Embryonic facial prominence (tissue), 1 donor: ENCODE results near the gene DDX1.
"Not testable (repeated sequence)": the region's sequence is repeated elsewhere in the genome, so short reads cannot be mapped to it uniquely, and the experiment has no call there.

Experiments used
- DNase-seq: peaks from one replicate; pipeline ENCODE4 v3.0.0-alpha.2; 2016; ENCODE audit errors: extremely low spot score

DDX1 gene

DNA sequence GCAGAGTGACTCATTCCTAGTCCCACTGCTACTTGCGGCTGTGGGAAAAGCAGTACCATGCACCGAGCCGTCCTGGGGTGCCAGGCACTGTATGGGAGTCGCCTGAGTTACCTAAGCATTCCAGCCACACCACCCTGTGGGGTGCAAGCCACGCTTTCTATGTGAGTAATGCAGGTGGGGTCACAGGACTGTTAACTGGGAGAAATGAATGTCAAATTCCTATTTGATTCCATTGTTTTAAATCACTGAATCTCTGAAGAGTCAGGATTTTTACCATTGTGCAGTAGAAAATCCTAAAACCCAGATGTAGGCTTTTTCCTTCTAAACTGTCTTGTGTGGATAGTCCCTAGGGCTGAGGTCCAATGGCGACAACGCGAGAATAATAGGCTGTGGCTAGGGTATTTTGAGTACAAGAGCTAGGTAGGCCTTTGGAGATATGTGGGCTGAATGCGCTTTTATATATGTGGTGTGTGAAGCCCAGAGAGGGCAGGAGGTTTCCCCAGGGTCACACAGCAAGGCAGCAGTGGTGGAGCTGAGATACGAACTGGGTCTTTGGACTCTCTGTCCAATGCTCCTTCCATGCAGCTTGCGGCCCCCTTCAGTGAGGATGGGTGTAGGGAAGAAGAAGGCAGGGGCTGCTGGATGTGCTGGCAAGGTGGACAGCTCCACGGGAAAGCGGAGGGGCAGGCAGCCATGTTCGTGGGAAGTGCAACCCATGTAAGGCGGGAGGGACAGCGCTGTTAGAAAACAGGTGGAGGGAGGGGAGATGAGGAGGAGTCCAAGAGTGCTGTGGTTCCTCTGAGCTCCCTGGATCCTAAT is 83.2 kb downstream of the DDX1 start:
- DNase-seq: no peak

DNA sequence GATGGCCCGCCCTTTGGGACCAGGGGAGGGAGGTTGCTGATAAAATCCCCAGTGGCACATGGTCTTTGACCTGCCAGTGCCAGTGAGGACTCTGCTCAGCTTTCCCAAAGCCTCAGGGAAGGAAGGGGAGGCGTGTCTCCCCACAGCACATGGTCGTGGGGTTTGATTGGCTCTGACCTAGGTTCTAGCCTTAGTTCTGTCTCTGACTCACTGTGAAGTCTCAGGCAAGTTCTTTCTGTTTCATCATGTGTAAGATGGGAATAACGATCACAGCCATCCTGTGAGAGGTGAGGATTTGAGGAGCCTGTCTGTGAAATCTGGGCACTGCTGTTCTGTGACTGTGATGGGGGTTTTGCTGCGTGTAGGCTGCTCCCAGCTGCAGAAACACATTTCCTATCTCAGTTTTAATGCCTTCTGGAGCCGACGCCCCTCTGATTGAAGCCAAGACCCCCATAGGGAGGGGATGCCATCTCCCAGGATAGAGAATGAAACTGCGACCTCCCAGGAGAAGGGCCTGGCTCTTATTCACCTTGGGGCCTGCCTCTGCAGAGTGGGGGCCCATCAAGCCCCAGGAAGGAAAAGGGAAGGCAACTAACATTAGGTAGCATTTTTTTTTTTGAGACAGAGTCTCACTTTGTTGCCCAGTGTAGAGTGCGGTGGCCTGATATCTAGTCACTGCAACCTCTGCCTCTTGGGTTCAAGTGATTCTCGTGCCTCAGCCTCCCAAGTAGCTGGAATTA is 84.0 kb downstream of the DDX1 start:
- DNase-seq: no peak

DNA sequence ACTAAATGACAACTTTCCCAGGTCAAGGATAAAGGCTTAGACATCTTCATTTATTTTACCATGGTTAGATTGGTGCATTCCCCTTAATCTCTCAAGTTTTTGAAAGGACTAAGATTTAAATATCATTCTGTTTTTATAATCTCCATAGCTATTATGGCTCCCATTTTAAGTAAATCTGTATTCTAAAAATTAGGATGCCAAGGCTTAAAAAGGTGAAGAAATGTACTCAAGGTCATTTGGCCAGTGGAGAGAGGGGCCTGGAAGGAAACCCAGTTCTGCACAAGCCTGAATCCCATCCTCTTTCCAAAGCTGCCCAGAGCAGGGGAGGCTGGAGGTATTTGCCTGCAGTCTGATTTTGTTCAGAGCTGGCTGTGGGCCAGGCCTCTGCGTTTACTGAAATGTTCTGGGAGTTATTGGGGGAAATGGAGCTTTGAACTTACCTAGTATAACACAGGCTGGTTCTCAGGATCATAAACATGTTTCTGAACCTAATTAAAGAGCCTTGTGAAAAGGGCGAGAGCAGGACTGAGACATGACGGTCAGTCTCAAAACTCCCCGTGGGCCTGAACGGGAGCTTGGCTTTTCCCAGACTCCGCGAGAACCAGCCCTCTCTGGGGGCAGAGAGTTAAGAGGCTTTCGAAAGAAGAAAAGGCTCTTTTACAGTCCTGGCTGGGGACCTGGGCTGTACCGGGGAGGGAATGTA is 85.6 kb downstream of the DDX1 start:
- DNase-seq: peak; percentile 7

DNA sequence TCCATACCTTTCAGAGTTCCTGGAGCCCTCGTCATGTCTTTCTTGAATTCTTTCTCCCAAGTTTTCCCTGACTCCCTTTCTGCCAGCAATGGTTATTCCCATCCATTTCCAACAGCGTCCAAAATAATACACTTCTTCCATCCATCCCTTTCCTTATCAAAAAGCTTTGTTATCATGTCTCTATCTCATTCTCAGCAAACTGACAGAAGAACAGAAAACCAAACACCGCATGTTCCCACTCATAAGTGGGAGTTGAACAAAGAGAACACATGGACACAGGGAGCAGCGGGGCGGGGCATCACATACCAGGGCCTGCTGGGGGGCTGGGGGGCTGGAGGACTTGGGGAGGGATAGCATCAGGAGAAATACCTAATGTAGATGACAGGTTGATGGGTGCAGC is 86.7 kb downstream of the DDX1 start:
- DNase-seq: no peak

DNA sequence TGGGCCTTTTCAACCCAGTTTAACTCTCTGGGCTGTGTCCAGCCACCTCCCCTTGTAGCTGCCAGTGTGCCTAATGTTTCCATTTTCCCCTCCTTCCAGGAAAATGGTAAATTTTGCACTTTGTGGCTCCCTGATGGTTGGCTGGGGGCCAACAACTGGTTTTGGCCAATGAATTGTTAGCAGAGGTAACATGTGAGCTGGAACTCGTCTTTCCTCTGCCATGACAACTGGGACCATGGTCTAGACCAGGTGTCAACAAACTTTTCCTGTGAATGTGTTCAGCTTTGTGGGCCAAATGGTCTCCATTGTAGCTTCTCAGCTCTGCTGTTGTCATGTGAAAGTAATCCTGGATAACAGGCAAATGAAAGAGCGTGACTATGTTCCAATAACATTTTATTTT is 87.2 kb downstream of the DDX1 start:
- DNase-seq: no peak

DNA sequence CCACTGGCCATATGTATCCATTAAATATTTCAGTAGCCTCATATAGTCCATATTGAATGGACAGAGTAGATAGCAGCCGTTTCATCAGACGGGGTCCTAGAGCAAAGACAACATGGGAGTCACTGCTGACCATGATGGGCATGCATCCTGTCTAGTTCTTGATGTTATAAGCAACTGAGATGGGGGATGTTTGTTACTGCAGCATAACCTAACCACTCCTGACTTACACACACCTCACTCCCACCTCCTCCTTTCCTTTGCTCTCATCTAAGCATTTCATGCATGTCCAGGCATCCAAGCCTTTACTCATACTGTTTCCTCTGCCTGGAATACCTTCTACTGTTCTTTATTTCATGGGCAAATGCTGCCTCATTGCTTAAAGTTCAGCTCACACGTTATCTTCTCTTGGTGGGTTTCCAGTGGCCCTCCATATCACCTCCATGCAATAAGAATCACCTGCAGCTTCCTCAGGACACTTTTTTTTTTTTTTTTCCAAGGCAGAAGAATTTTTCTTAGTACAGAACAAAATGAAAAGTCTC is 87.8 kb downstream of the DDX1 start:
- DNase-seq: no peak

DNA sequence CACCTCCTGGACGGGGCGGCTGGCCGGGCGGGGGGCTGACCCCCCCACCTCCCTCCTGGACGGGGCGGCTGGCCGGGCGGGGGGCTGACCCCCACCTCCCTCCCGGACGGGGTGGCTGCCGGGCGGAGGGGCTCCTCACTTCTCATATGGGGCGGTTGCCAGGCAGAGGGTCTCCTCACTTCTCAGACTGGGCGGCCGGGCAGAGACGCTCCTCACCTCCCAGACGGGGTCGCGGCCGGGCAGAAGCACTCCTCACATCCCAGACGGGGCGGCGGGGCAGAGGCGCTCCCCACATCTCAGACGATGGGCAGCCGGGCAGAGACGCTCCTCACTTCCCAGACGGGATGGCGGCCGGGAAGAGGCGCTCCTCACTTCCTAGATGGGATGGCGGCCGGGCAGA is 88.5 kb downstream of the DDX1 start:
- not testable (repeated sequence) for DNase-seq
